Psoas muscle (tissue), 8 donors: ENCODE data around the gene RNASE13. TPM values are rescaled to one million over a fixed set of nuclear protein-coding genes. Genes with fewer than 3 reads are reported as not detected.
"Not testable (repeated sequence)": the region's sequence is repeated elsewhere in the genome, so short reads cannot be mapped to it uniquely, and the experiment has no call there.

Experiments
- ATAC-seq, 4 donors: fragments of 200-7000 bp; cut with Tn5 transposase; one replicate each; pipeline ENCODE4 v1.9.1; 2020; ENCODE audit warnings: moderate library complexity in 3 of 4, mild to moderate bottlenecking in 2 of 4
- DNase-seq, 2 donors: peaks; one replicate each; pipeline ENCODE4 v3.0.0-alpha.2; 2020
- H3K27ac ChIP-seq: fragments of 200-600 bp; one replicate; pipeline ENCODE4 v1.8.0; 2022
- H3K27me3 ChIP-seq, 3 donors: fragments of 200-600 bp in 1 of 3; one replicate each; pipeline versions ENCODE4 v1.6.1 to v1.8.0; 2013 to 2022; ENCODE audit warnings: low read length in 2 of 3, mild to moderate bottlenecking in 2 of 3, moderate library complexity in 1 of 3; ENCODE audit not compliant: insufficient read depth in 3 of 3
- H3K36me3 ChIP-seq, 2 donors: fragments of 200-600 bp in 1 of 2; one replicate each; pipeline versions ENCODE4 v1.6.1 to v1.8.0; 2013 to 2022; ENCODE audit warnings: low read depth in 1 of 2, mild to moderate bottlenecking in 1 of 2, moderate library complexity in 1 of 2; ENCODE audit not compliant: insufficient read depth in 1 of 2
- H3K4me1 ChIP-seq: fragments of 200-600 bp; one replicate; pipeline ENCODE4 v1.8.0; 2022
- H3K4me3 ChIP-seq: fragments of 200-600 bp; one replicate; pipeline ENCODE4 v1.8.0; 2022; ENCODE audit warnings: mild to moderate bottlenecking
- H3K9me3 ChIP-seq: fragments of 200-600 bp; one replicate; pipeline ENCODE4 v1.8.0; 2022
- WGBS, 3 donors: extraction: QIAGEN DNeasy Blood & Tissue Kit; methylation state at CpG; one replicate each; pipeline versions ENCODE4 v1.1.6 to v1.1.7; 2013; 5-methylcytosine and 5-hydroxymethylcytosine counted together
- intact Hi-C, 2 donors: fragments of 100-400 bp; cut with DNase I; formaldehyde crosslinking; loops; one replicate each; pipeline versions ENCODE4 v1.11.0 to v1.14.2; 2022
- polyA plus RNA-seq, 3 donors: library from polyadenylated mRNA; stranded (reverse); fragments of 200-250 nt; gene quantifications; one replicate each; pipeline ENCODE4 v1.2.3, GENCODE V29; 2013
- total RNA-seq, 4 donors: library from RNA; stranded (reverse); fragmentation: NEBNext Ultra II Directional in 2 of 4; extraction: Animal tissue kit (Norgen Biotek cat#: 25700) in 2 of 4; gene quantifications; one replicate each; pipeline versions ENCODE4 v1.2.1 to v1.2.4, GENCODE V29; 2021 to 2023
- TF ChIP-seq, protein P1 (sequence below): fragments of 200-600 bp; IDR thresholded peaks from one replicate; pipeline ENCODE4 v1.8.0; 2022; ENCODE audit warnings: antibody characterized with exemption
- donor health status: healthy with polysubstance abuse.
- donor health status: DM: no; HTN: no; CAD: no; lungs with moderate emphysema.
- donor health status: Bipolar disorder and iron deficiency.
- donor health status: healthy.
- donor health status: DM: yes; HTN: yes; CAD: no.
- donor health status: DM: no; HTN: no; CAD: no.
- donor health status: DM: no; HTN: no; CAD: no.
- donor health status: DM: yes; HTN: yes; CAD: no.

The RNASE13 gene
- total and polyA plus RNA-seq, 7 donors, result 0.05 TPM; not detected in 6

DNA sequence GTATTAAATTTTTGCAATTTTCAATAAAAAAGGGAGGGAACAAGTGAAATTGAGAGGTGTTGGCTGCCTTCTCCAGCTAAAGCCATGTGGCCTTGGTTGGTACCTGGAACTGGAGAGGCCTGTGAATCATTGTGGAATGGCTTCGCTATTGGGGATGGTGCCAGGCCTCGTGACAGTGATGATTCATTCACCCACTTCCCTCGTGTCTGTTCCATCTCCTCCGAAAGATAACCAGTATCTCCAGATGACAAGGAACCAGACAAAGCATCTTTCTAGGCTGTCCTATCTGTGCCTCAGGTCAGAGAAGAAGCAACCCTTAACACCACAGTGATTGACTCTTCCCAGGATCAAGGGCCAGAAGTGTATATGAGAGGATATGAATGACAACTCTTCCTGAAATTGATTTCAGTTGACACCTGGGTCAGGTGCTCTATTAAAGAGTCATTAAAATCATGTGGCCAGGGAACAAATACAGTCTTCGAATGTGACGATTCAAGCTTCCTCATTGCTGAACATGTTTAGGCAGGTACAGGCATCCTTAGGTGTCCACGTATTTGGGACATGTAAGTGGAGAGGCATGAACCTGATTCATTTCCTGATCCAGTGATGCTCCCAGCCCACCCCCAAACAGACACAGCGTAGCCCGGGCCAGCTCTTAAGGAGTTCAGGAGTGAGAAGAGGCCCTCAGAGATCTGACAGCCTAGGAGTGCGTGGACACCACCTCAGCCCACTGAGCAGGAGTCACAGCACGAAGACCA lies 7.2 kb upstream of the RNASE13 start, which contains the start of gene RNASE7:
RNASE7 (plus strand) TSS at position 687 of the 758 bp plus-strand sequence. CDS start 631 bp downstream, outside the sequence.
- ATAC-seq (peak; percentile 39 to 57 (median 50)), DNase-seq (peak; percentile 59 to 83)
- no peak within 1 kb of the TSS for H3K4me3 ChIP-seq
- no peaks in the 10 kb centered on the region for H3K9me3 ChIP-seq
- H3K36me3 ChIP-seq, result no peaks in the 10 kb centered on the region
- H3K4me1 ChIP-seq, result peaks cover 75% of the 10 kb centered on the region
- H3K27ac ChIP-seq, result peak within 1 kb of the TSS; percentile 73
- TF ChIP-seq, protein P1, sequence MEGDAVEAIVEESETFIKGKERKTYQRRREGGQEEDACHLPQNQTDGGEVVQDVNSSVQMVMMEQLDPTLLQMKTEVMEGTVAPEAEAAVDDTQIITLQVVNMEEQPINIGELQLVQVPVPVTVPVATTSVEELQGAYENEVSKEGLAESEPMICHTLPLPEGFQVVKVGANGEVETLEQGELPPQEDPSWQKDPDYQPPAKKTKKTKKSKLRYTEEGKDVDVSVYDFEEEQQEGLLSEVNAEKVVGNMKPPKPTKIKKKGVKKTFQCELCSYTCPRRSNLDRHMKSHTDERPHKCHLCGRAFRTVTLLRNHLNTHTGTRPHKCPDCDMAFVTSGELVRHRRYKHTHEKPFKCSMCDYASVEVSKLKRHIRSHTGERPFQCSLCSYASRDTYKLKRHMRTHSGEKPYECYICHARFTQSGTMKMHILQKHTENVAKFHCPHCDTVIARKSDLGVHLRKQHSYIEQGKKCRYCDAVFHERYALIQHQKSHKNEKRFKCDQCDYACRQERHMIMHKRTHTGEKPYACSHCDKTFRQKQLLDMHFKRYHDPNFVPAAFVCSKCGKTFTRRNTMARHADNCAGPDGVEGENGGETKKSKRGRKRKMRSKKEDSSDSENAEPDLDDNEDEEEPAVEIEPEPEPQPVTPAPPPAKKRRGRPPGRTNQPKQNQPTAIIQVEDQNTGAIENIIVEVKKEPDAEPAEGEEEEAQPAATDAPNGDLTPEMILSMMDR, result no peak
- H3K27me3 ChIP-seq, result no peaks in the 10 kb centered on the region
- 68 to 73% (median 69%) methylated on average over 11 of the region's 11 CpGs for WGBS, 3 donors
- intact Hi-C loops, result loop anchor here (5.0 kb wide), 2 partner anchors 185 to 345 kb away; no protein-coding TSS in a partner anchor

DNA sequence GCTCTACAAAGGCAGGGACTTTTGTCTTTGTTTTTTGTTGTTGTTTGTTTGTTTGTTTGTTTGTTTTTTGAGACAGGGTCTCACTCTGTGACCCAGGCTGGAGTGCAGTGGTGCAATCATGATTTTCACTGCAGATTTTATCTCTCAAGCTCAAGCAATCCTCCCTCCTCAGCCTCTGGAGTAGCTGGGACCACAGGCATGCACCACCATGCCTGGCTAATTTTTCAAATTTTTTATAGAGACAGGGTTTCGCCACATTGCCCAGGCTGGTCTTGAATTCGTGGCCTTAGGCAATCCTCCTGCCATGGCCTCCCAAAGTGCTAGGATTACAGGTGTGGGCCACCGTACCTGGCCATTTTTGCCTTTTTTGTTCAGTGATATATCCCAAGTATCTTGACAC lies 6.3 kb upstream of the RNASE13 start:
- WGBS, 3 donors, result 85 to 90% (median 90%) methylated on average over 3 of the region's 3 CpGs
- H3K9me3 ChIP-seq, result not testable (repeated sequence)
- intact Hi-C loops, result loop anchor here (1.0 to 5.0 kb wide), 3 partner anchors 27 to 344 kb away; no protein-coding TSS in a partner anchor

GRCh38 chr14:21040370-21040925 lies 5.8 kb upstream of the RNASE13 start:
- WGBS, 3 donors, result 73 to 84% (median 76%) methylated on average over 8 of the region's 8 CpGs
- Histone ChIP-seq H3K36me3 (no peaks in the 10 kb centered on the region), H3K4me3 (no peak overlapping the region), H3K4me1 (peaks cover 73% of the 10 kb centered on the region), H3K27ac (no peak overlapping the region), H3K9me3 (no peaks in the 10 kb centered on the region), H3K27me3 (no peaks in the 10 kb centered on the region)
- DNase-seq (no peak), ATAC-seq (no peak)
- intact Hi-C loops, result loop anchor here (1.0 to 5.0 kb wide), 3 partner anchors 26 to 343 kb away; no protein-coding TSS in a partner anchor
- TF ChIP-seq, protein P1, result no peak

More for the DNA sequence above, 6.3 kb upstream of the RNASE13 start:
- H3K4me1 ChIP-seq, result peaks cover 73% of the 10 kb centered on the region
- H3K4me3 ChIP-seq, DNase-seq, ATAC-seq, H3K27me3 ChIP-seq, H3K36me3 ChIP-seq: not testable (repeated sequence)
- peak overlapping the region; percentile 32 for H3K27ac ChIP-seq

DNA sequence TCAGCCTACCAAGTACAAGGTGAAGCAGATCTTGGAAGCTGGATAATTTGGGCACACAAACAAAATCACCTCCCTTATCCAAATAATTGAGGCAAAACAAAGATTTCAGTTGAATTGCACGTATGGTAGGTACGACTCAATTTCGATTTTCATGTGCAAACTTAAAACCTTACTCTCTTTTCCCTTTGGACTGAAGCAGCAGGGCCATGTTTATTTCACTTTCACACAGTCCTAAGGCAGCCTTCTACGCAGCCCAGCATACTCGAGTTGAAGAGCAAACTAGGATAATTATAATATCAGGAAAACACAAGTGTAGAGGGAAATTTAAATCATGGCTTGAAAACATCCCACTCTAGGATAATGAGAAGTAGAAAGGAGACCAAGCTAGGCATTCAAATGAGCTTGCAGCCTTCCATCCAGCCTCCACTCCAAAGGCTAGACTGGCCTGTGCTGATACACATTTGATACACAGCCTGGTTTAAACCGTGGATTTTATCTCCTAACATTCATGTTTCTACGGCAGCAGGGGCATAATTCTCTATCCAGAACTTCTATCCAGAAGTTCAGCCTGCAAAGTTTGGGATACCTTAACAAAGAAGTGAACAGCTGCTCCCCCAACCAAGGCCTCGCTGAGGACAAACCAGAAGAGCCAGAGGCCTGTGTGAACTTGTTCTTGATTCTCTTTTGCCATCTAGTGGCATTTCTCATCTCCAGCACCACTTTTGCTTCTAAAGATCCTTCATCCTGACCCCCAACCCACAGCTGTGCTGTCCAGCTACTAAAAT lies 5.2 kb upstream of the RNASE13 start:
- peak overlapping the region; percentile 84 for H3K27ac ChIP-seq
- no peaks in the 10 kb centered on the region for H3K27me3 ChIP-seq
- no peaks in the 10 kb centered on the region for H3K36me3 ChIP-seq
- intact Hi-C loops, result loop anchor here (1.0 to 5.0 kb wide), 4 partner anchors 14 to 342 kb away; partner anchors contain the start of gene NDRG2 (in 1 of the 2)
- H3K4me1 ChIP-seq, result peaks cover 73% of the 10 kb centered on the region
- 27 to 47% (median 33%) methylated on average over 8 of the region's 8 CpGs for WGBS, 3 donors
- ATAC-seq (peak; percentile 62 to 78 (median 68)), DNase-seq (peak; percentile 32 to 70)
- H3K9me3 ChIP-seq, result no peaks in the 10 kb centered on the region
- TF ChIP-seq, protein P1, result peak; percentile 80
- peak overlapping the region; percentile 36 for H3K4me3 ChIP-seq
